Stimulated activated CD4-positive, alpha-beta T cell treated with anti-CD3 and anti-CD28 coated beads, TNF-alpha, amount 100 ng/mL, for 1 hour (primary cell): ENCODE data around the gene AMBRA1.

Source experiments
- DNase-seq, 3 donors: peaks; one replicate each; pipeline ENCODE4 v3.0.0-alpha.2; 2020; ENCODE audit warnings: low read depth in 3 of 3, low spot score in 1 of 3

The AMBRA1 gene

DNA sequence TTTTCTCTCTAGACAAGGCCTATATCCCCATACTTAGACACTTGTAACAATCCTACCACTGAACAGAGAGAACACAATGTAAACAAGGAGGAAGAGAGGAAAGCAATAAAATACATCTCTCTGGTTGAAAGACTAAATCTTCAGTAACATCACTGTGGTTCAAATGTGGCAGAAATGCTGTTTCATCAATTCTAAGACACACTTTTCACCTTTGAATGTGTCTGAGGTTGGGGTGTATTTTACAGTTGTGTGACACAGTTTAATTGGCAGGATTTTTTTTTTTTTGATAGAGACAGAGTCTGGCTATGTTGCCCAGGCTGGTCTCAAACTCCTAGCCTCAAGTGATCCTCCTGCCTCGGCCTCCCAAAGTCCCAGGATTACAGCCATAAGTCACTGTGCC lies 79.5 kb downstream of the AMBRA1 start:
- DNase-seq, result no peak

DNA sequence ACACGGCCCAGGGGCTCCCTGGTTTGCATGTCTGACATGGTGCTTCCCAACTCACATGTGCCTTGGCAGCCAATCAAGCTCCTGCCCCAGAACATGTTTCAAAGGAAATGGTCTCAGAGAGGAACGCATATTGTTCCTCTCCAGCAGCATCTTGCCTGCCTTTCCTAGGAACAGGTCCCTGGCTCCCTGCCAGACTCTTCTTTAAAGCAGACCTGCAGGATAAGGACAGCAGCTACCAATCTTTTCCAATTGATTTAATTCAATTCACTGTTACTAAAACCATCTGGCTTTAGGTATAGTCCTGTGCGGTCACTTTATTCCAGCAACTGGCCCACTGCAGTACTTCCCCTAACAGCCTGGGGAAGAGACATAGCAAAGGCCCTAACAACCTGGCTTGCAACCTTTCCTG lies 79.9 kb downstream of the AMBRA1 start:
- DNase-seq, result no peak

DNA sequence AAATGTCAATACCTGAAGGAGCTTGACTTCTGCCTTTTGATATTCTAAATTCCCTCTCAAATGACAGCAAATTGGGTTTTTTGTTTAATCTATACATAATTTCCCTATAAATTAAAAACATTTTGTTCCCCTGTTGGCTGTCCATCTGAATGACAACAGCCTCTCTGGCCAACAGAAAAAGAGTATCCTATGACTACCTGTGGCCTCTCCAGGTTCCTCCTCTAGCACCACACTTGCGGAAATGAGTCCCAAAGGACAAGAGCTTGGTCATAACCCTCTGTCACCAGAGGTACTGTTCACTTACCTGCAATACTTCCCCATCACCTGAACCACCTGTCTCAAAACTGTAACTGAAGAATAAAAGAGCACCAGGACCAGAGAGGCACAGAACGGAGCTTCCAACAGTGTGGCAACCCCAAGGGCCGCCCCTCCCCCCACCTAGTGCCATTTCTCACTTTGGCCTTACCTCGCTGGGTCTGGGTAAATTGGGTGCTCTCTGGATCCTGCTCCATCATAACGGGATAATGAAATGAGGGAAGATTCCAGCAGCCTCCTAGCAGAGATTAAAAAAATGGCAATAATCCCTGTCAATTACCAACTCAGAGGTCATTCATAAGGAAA lies 81.5 kb downstream of the AMBRA1 start:
- DNase-seq, result no peak

DNA sequence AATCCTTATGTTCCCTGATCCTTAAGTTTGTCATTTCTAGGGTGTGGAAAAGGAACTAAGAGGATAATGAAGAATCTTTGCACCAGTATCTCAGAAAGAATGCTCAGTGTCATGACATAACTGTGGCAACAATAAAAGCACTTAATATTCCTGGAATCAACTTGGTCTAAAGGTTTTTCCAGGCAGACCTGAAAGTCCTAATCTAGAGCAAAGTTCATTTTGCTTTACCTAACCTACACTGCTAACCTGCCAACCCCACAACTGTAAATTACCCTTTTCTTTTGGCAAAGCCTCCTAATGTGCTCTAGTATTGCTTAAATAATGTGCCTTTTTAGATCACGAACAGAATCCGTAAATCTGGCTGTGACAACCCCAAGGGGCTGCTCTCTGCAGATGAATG lies 82.5 kb downstream of the AMBRA1 start:
- DNase-seq, result no peak

DNA sequence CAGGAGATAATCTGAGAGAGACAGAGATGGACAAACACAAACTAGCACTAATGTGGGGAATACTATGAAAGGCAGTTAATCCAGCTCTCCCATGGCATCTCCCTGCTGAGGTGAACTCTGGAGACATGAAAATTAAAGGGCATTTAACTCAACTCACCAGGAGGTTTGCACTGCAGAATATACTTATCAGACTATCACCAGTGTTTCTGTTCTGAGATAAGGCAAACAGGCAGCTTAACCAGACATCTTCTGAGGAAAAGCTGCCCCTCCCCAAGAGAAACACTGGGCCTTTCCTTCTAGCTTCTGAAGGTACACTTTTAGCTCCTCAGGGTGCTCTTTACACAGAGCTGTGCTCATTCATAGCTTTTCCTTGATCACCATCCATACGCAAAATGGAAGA lies 85.5 kb downstream of the AMBRA1 start:
- DNase-seq, result no peak

DNA sequence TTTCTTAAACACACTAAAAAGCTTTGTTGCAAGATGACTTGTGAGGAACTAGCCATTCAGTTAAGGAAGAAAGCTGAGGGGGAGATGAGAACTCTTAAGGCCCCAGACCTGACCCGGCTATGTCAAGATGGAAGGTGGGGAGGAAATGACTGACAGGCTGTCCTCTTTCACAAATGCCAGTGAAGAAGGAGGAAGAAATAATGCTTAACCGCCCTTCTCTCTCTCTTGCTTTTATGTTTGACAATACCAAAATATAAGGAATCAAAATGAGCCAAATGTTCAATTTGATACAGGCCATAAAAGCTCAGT lies 87.4 kb downstream of the AMBRA1 start:
- no peak for DNase-seq

DNA sequence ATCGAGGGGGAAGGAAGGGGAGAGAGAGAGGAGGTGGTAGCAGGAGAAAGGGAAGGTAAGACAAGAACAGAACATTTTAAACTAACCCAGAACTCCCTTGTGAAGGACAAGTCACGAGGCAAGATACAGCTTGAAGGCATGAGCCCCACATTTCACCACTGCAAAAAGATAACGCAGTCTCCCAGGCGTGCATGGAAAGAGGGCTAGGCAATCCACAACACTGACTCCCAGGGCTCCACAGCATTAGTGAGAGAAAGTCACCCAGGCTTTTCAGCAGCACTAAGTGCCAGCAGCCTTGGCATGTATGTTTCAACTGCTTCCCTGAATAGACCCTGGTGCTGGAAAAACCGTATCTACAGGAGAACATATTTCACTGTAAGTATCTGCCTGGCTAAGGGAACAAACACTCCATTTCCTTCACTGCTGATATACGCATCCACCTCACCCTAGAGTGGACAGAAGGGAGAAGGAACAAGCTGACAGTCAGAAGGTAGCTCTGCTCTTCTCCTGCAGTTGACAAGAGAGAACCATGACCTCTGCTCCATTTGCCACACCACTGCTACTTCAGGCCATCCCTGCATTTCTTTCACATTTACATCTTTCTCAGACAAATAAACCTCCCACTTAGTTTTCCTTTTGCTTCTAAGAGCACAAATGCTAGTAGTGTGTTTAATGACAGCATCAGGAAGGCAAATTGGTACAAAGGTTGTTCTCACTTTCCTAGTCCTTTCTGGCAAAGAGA lies 87.9 kb downstream of the AMBRA1 start:
- no peak for DNase-seq

DNA sequence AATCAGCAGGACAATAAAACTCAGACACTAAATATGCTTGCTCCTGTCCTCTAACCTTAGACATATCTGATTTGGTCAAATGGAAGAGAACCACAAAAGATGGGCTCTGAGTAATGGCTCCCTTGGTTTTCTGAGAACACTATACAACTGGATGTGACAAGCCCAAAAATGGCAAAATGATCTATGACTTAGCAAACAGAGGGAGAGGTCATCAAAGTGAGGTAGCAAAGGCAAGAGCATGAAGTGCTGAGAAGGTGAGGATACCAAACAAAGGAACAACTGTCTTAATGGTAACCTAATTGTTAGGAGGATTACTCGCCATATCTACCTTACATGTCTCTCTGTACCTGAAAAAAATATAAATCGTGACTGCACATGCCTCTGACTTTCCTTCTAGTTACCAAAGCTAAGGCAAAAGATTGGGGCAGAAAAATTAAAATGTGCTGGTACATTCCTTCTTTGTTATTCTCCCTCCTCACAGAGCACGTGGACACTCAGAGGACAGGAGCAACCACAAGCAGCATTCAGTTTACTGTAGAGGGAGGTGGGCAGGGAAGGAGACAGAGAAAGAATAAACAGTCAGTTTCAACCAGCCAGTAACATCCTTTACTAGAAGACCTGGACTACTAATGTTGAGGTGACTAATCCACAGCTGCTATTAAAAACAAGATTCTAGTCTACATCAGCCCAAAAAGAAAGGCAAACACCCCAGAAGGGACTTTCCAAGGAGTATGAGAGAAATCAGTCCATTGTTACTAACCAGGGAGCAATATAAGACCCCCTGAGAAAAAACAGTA lies 88.8 kb downstream of the AMBRA1 start:
- DNase-seq, result no peak

DNA sequence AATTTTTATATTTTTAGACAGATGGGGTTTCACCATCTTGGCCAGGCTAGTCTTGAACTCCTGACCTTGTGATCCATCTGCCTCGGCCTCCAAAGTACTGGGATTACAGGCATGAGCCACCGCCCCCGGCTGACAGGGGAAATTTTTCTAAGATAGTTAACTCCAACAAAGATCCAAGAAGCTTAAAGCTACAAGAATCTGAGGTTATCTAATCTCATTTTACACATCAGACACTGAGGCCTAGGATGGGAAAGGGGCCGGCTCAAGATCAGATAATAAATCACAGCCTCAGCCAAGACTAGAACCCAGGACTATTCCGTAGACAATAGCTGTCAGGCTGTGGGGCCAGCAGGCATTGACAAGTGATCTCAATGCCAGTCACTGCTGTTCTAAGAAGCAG lies 94.0 kb downstream of the AMBRA1 start:
- DNase-seq, result no peak

DNA sequence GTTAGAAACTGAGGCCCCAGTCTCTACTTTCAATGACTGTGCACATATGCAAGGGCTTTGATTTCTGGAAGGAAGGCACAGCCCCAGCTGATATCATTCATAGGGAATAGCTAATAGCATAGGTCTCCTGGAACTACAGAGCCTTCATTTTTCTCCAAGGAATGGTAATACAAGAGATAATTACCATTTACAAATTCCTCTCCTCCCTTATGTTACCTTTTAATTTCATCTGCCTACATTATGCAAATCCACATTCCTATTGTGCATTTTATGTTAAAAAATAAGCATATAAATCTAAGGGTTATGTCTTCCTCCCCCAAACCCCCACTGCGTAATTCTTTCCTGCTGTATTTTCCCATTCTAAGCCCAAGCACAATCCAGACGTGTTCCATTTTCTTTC lies 94.9 kb downstream of the AMBRA1 start:
- DNase-seq, result no peak

DNA sequence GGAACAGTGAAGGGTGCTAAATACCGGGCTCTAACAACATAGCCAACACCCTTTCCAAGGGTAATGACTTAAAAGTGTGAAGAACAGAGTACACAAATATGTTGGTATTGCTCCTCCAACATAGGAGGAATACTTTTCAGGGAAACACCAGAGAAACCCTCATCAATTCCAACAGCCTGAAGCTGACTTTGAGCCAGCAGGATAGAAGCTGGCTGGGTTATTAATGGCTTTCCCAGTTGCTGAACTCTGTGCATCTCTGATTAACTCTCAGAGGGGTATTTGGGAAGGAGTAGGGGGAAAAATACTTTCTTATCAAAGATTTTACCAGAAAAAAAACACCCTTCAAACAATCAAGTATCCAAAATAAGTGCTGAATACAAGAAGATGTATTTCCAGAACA lies 95.6 kb downstream of the AMBRA1 start:
- no peak for DNase-seq

DNA sequence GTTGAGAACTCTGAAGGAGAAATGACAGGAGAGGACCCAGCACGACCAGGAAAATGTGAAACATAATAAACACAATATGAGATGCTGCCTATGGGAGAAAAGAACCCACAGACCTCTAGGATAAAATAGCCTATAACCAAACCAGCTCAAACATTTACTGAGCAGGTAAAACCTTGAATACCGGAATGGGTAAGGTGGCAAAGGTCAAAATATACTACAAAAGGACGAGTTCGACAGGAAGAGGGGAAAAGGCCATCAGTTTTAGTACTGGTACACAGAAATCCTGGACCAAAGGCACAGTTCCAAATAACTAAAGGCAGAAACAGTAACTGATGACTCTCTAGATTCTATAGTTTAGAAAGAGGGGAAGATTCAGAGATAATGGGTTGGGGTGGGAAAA lies 96.3 kb downstream of the AMBRA1 start:
- DNase-seq, result no peak

DNA sequence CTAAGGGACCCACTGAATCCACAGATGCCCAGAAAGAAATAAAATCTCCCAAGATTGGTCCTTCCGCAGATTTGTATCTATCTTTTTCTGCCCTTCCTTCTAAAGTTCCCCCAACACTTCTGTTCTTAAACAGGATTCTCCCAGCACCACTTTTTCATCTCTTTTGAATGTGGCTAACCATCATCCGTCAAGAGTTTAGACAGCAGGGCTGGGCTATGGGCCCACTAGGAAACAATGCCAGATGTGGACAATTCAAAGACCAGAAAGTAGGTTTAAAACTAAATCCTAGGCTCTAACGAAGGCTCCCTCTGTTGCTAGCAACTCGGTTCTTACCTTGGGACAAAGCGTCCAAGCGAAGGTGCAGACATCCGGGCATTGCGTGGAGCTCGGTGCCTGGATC lies 100.0 kb downstream of the AMBRA1 start:
- no peak for DNase-seq

DNA sequence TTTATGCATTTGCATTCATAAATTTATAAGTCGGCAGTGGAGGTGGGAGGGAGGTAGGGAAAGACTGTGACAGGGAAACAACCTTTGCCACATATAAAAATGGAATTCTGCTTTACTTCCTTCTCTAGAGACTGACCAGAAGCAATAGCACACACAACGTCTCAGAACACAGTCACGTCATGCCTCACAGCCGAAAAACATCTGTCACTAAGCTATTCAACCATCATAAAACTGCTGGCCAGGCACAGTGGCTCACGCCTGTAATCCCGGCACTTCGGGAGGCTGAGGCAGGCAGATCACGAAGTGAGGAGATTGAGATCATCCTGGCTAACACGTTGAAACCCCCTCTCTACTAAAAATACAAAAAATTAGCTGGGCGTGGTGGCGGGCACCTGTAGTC lies 101.3 kb downstream of the AMBRA1 start:
- DNase-seq, result no peak

DNA sequence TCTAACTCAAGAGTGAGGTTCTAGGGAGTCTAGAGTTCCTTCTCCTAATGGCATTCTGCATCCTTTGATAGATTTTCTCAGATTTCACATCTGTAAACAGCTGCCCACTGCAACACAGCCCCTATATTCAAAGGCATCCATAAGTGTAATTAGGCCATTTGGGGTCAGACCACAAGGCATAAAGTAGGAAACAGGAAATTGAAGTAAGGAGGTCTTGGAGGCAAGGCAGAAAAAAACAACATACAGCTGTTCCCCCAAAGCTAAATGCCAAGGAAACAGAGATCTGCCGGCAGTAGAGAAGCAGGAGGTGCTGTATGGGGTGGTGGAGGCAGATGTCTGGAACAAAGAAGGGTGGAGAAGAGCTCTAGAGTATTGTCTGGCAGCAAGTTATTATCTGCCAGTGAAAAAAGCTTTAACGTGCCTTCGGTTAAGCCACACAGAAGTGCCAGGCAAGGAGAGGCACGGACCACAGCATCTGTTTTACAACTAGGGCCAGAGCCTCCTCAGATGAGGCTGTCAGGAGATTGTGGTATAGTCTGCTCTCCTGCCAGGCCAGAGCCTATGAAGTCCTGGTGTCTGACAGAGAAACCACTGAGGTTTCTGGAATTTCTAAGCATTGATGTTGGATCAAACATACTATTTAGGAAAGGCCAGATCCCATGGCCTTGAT lies 102.0 kb downstream of the AMBRA1 start:
- DNase-seq, result no peak

DNA sequence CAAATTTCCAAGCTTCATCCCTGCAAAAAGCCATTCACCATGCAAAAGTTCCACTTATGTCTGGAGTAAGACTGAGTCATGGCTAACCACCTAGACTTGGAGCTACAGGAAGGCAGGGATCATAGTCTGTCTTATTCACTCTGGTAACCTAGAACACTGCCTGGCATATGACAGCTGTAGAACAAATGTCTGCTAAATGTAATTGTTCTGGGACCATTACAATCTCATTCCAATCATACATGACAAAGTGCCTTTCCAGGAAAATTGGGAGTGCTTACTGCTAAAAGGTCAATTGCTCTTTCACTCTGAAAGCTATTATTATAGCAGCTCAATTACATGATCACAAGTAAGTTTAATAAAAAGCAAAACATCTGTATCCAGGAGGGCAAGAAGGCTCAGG lies 103.2 kb downstream of the AMBRA1 start:
- DNase-seq, result no peak

DNA sequence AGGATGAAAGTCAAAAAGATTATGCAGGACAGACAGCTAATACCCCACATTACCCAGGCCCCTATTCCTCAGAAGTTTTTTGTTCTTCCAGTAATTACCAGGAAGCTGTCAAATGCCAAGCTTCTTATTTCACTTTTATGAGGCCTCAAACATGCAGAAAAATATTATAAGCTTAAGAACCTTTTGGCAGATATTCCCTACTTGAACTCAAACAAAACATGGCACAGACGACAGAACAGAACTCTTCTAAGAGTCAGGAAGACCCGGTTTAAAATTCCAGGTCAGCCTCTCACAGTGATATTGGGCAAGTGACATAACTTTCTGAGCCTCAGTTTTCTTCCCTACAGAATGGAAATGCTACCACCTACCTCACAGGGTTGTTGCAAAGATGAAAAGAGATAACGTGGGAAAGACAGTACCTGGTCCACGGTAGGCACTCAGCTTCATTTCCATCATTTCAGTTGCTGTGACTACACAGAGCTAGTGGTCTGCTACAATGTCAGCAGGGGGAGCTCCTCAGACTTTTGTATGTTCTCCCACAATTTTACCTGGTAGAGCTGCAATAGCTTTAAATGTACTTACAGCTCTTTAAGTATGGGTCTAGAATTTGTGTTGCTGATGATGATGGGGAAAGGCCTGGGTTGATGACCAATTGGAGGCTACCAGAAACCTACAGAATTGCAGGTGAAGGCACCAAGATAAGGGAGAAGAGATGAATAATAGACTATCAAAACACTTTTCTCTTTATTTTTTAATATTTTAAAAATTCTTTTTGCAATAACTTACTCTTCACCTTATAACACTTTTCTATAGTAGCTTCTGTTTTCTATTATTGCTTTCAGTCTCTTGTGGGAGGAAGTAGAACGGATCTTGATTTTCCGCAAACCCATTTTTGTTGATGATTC lies 103.9 kb downstream of the AMBRA1 start:
- DNase-seq, result peak in 1 of 3 donors; percentile 3

DNA sequence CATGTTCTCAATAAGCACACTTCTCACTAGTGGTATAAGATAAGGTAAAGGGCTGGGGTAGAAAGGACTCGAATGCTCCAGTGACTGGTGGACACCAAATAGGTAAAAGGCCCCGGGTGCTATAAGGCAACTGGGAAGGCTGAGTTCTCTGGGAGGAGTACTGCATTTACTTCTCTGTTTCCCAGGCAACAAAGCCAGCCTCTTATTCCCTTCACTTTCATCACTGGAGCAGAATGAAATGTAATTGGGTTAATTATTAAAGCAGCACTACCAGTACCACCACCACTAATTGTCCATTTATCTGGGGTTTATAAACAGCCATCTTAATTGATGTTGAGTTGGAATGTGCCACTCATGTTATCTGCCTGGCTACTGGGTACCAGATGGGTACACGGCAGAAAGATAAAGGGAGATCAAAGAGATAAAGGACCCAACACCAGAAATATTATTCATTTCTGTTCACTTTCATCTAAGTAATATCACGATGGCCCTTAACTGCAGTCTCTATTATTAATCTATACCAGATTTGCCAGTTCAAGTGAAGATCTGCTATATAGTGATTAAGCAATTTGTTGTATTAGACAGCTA lies 107.9 kb downstream of the AMBRA1 start:
- no peak for DNase-seq

DNA sequence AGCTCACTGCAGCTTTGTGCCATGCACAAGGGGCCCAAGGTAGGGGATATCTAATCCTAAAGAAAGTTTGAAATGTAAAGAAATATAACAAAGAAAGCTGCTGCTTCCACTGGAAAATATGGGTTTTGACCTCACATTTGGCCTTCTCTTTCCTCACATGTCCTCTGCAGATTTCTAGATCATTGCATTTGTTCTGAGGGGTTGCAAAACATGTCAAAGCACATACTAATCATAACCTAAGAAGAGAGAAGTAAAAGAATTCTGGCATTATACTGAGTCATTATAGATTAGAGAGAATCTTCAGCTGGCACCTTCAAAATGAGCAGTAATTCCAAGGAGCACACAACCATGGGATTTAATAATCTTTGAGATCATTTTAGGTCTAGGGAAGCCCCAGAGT lies 109.7 kb downstream of the AMBRA1 start:
- DNase-seq, result no peak

DNA sequence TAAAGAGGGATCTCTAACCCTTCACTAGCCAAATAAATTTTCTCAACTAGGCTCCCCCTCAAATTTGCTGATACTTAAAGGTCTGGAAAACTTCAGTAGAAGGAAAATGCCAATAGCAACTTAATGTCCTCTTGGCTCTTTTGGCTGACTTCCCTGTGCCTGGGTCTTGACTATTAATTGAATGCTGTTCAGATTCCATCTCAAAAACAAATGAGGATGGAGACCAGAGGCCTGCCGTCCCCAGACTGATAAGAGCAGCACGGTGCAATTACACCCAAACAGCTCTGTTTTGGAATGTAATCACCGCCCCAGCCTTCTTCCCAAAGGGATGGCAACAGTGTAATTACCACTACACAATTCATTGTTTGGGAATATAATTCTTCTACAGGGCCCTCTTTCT lies 112.9 kb downstream of the AMBRA1 start:
- no peak for DNase-seq
